ENCODE data around the gene KAZN. TPM values are rescaled to one million over a fixed set of nuclear protein-coding genes. Genes with fewer than 3 reads are reported as not detected.

The KAZN gene
- total and polyA plus RNA-seq, 4 experiments from 2014 or later = 0.08 to 0.47 TPM; not detected in 2

DNA sequence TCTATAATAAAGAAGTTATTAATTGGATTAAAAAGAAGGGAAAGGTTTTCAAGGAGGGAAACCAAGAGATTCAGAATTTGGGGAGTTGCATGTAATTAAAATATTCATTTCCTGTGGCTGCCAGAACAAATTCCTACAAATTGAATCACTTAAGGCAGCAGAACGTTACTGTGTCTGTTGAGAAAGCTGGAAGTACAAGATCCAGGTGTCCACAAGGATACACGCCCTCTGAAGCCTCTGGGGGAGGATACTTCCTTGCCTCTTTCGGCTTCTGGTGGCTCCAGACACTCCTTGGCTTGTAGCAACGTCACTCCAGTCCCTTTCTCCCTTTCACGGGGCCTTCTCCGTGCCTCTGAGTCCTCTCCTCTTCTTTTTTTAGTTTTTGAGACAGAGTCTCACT is 67.9 kb downstream of the KAZN start:
- Histone ChIP-seq H3K9me3 (ENCODE audit: control insufficient read depth in 1 of 2, low read length in 2 of 2) (no peaks in the 10 kb centered on the region), H3K4me3 (ENCODE audit: low read length in 2 of 2) (no peak overlapping the region), H3K27me3 (ENCODE audit: insufficient read depth, low read length) (no peaks in the 10 kb centered on the region), H3K27ac (ENCODE audit: low read depth, low read length) (no peak overlapping the region), H3K36me3 (ENCODE audit: insufficient read depth, low read length) (no peaks in the 10 kb centered on the region), H3K4me1 (ENCODE audit: insufficient read depth, low read length) (no peaks in the 10 kb centered on the region)
- H3K36me3 Mint-ChIP-seq = no peaks in the 10 kb centered on the region
- no peak for DNase-seq
- H3K4me1 Mint-ChIP-seq = no peaks in the 10 kb centered on the region
- CTCF ChIA-PET (ENCODE audit: partially characterized antibody) = no interaction called here
- no peak overlapping the region for H3K4me3 Mint-ChIP-seq
- H3K9me3 Mint-ChIP-seq = peaks cover 0 to 8% (median 0%) of the 10 kb centered on the region in 8 donors
- no peak overlapping the region for H3K27ac Mint-ChIP-seq
- POLR2A ChIA-PET (ENCODE audit: partially characterized antibody) = no interaction called here
- peaks cover 0 to 2% of the 10 kb centered on the region in 2 donors for H3K27me3 Mint-ChIP-seq
- intact Hi-C loops (cut with micrococcal nuclease) = no loop called here

DNA sequence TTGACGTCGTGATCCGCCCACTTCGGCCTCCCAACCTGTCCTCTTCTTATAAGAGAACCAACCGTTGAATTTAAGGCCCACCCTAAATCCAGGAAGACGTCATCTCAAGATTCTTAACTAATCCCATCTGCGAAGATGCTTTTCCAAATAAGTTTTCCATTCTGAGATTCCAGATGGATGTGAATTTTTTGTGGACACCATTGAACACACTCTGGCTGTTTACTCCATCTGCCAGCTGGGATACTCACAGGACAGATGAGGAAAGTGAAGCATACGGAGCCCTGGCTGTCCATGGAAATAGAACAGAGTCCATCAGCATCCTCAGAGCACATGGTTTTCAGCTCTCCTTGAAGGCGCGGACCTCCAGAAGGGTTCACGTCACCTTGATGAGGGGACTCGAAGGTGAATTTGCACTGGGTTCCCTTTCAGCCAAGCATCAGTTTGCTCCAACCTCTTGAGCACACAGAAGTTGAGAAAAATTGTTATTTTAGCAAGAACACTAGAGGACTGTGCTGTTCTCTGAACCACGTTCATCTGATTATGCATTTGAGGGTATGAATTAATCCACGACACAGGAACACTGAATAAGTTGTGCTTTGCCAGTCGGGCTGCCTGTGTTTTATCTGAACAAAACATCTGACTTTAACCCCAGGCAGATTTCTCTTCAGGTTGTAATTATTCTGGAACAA is 68.6 kb downstream of the KAZN start:
- Mint-ChIP-seq H3K4me3 (no peak overlapping the region), H3K36me3 (no peaks in the 10 kb centered on the region), H3K9me3 (peaks cover 0 to 8% (median 0%) of the 10 kb centered on the region in 8 donors), H3K4me1 (no peaks in the 10 kb centered on the region), H3K27me3 (peaks cover 0 to 2% of the 10 kb centered on the region in 2 donors), H3K27ac (no peak overlapping the region)
- Histone ChIP-seq H3K4me1 (ENCODE audit: insufficient read depth, low read length) (no peaks in the 10 kb centered on the region), H3K36me3 (ENCODE audit: insufficient read depth, low read length) (no peaks in the 10 kb centered on the region), H3K27ac (ENCODE audit: low read depth, low read length) (no peak overlapping the region), H3K9me3 (ENCODE audit: control insufficient read depth in 1 of 2, low read length in 2 of 2) (no peaks in the 10 kb centered on the region), H3K4me3 (ENCODE audit: low read length in 2 of 2) (no peak overlapping the region), H3K27me3 (ENCODE audit: insufficient read depth, low read length) (no peaks in the 10 kb centered on the region)
- intact Hi-C loops (cut with micrococcal nuclease) = no loop called here
- ChIA-PET CTCF (ENCODE audit: partially characterized antibody) (no interaction called here), POLR2A (ENCODE audit: partially characterized antibody) (no interaction called here)
- DNase-seq = no peak

DNA sequence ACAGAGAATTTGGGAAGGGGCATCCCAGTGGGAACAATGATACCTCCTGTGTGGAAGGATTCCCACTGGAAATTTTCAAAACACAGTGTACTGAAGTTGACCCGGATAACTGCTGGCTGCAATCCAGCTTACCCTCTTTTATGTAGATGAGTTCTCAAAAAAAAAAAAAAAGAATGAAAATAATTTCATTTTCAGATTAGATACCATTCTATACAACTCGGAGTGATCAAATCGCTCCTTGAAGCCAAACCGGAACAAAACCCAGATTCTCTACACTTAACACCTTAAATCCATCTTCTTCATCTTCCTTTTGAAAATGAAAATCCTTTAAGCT is 69.1 kb downstream of the KAZN start:
- ChIA-PET CTCF (ENCODE audit: partially characterized antibody) (no interaction called here), POLR2A (ENCODE audit: partially characterized antibody) (no interaction called here)
- Histone ChIP-seq H3K27me3 (ENCODE audit: insufficient read depth, low read length) (no peaks in the 10 kb centered on the region), H3K36me3 (ENCODE audit: insufficient read depth, low read length) (no peaks in the 10 kb centered on the region), H3K4me3 (ENCODE audit: low read length in 2 of 2) (no peak overlapping the region), H3K9me3 (ENCODE audit: control insufficient read depth in 1 of 2, low read length in 2 of 2) (no peaks in the 10 kb centered on the region), H3K4me1 (ENCODE audit: insufficient read depth, low read length) (no peaks in the 10 kb centered on the region), H3K27ac (ENCODE audit: low read depth, low read length) (no peak overlapping the region)
- H3K27ac Mint-ChIP-seq = no peak overlapping the region
- H3K9me3 Mint-ChIP-seq = peaks cover 0 to 6% (median 0%) of the 10 kb centered on the region in 8 donors
- no peak for DNase-seq
- H3K27me3 Mint-ChIP-seq = peaks cover 0 to 2% of the 10 kb centered on the region in 2 donors
- no peaks in the 10 kb centered on the region for H3K4me1 Mint-ChIP-seq
- intact Hi-C loops (cut with micrococcal nuclease) = no loop called here
- H3K4me3 Mint-ChIP-seq = no peak overlapping the region
- H3K36me3 Mint-ChIP-seq = no peaks in the 10 kb centered on the region

DNA sequence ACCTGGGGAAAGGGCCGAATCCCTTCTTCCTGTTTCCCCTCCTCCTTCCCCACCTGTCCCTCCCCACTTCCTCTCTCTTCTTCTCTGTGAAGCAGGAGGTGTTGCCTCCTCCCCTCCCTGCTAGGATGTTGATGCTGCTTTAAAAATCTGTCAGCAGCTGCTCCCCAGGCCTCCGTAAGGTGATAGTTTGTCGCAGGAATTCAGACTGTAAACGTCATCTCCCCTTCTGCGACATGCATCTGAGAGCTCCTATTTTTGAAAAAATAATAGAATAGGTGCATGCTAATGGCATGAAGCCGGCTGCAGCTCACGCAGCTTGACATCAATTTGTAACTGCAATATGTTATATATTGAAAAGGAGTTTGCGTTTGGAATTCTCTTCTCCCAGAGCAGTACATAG is 70.1 kb downstream of the KAZN start:
- ChIA-PET POLR2A (ENCODE audit: partially characterized antibody) (no interaction called here), CTCF (ENCODE audit: partially characterized antibody) (no interaction called here)
- H3K36me3 Mint-ChIP-seq = no peaks in the 10 kb centered on the region
- Histone ChIP-seq H3K4me1 (ENCODE audit: insufficient read depth, low read length) (no peaks in the 10 kb centered on the region), H3K27ac (ENCODE audit: low read depth, low read length) (no peak overlapping the region), H3K36me3 (ENCODE audit: insufficient read depth, low read length) (no peaks in the 10 kb centered on the region), H3K4me3 (ENCODE audit: low read length in 2 of 2) (no peak overlapping the region), H3K9me3 (ENCODE audit: control insufficient read depth in 1 of 2, low read length in 2 of 2) (no peaks in the 10 kb centered on the region), H3K27me3 (ENCODE audit: insufficient read depth, low read length) (no peaks in the 10 kb centered on the region)
- DNase-seq = no peak
- H3K4me3 Mint-ChIP-seq = no peak overlapping the region
- H3K27ac Mint-ChIP-seq = no peak overlapping the region
- H3K9me3 Mint-ChIP-seq = peaks cover 0 to 2% (median 0%) of the 10 kb centered on the region in 8 donors
- no peaks in the 10 kb centered on the region for H3K4me1 Mint-ChIP-seq
- intact Hi-C loops (cut with micrococcal nuclease) = no loop called here
- peaks cover 0 to 2% of the 10 kb centered on the region in 2 donors for H3K27me3 Mint-ChIP-seq

DNA sequence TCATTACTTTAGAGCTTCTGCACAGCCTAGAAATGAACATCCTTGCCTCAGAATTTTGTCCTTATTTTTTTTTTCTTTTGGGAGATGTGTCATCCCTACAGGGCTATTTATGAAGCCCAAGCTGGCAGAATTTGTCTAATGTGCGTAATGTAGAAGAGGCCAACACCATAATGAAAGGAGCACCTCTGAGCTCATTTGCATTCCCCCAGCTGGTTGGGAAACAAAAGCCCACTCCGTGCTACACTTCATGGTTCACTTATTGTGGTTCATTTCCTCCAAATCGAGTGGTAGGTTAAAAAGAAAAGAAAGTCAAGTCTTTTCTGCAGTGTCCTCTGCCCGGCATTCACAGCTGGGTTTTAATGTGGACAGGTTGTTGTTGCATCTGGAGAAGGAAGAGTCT is 73.5 kb downstream of the KAZN start:
- Mint-ChIP-seq H3K27ac (no peak overlapping the region), H3K4me3 (no peak overlapping the region), H3K27me3 (peaks cover 0 to 2% of the 10 kb centered on the region in 2 donors), H3K4me1 (no peaks in the 10 kb centered on the region), H3K36me3 (no peaks in the 10 kb centered on the region), H3K9me3 (peaks cover 0 to 6% (median 0%) of the 10 kb centered on the region in 8 donors)
- Histone ChIP-seq H3K4me1 (ENCODE audit: insufficient read depth, low read length) (no peaks in the 10 kb centered on the region), H3K4me3 (ENCODE audit: low read length in 2 of 2) (no peak overlapping the region), H3K27me3 (ENCODE audit: insufficient read depth, low read length) (no peaks in the 10 kb centered on the region), H3K9me3 (ENCODE audit: control insufficient read depth in 1 of 2, low read length in 2 of 2) (no peaks in the 10 kb centered on the region), H3K27ac (ENCODE audit: low read depth, low read length) (no peak overlapping the region), H3K36me3 (ENCODE audit: insufficient read depth, low read length) (no peaks in the 10 kb centered on the region)
- ChIA-PET CTCF (ENCODE audit: partially characterized antibody) (no interaction called here), POLR2A (ENCODE audit: partially characterized antibody) (no interaction called here)
- intact Hi-C loops (cut with micrococcal nuclease) = no loop called here
- DNase-seq = no peak

DNA sequence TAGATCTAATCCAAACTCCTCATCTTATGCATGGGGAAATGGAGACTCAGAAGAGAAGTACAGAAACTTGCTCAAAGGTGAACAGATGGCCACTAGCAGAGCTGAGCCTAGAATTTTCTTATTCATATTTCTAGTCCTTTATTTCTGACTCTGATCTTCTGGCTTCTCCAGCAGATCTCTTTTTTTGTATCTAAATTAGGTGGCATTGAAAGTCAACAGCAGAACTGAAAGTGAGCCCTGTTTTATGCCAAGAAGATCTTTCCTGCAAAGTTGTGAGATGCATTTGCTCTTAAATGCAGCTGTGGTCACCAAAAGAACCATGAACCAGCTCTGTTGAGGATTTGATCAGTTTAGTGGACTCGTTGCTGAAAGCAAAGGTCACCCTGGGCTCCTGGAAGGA is 75.5 kb downstream of the KAZN start:
- POLR2A ChIA-PET (ENCODE audit: partially characterized antibody) = no interaction called here

DNA sequence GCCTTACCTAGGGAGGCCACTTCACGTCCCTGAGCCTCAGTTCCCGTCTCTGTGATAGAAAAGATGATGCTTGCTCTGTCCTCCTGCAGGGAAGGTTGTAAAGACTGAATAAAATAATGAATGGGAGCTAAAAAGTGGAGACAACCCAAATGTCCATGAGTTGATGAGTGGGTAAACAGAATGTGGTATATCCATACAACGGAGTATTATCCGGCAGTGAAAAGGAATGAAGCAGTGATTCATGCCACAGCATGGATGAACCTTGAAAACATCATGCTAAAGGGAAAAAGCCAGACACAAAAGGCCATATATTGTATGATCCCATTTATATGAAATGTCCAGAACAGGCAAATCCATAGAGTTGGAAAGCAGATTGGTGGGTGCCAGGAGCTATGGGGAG is 77.9 kb downstream of the KAZN start:
- ChIA-PET CTCF (ENCODE audit: partially characterized antibody) (no interaction called here), POLR2A (ENCODE audit: partially characterized antibody) (no interaction called here)
- DNase-seq = no peak
- H3K4me3 Mint-ChIP-seq = peak overlapping the region in 1 of 8 donors; percentile 7
- peaks cover 0 to 7% (median 0%) of the 10 kb centered on the region in 8 donors for H3K9me3 Mint-ChIP-seq
- Histone ChIP-seq H3K27ac (ENCODE audit: low read depth, low read length) (no peak overlapping the region), H3K36me3 (ENCODE audit: insufficient read depth, low read length) (no peaks in the 10 kb centered on the region), H3K9me3 (ENCODE audit: control insufficient read depth in 1 of 2, low read length in 2 of 2) (no peaks in the 10 kb centered on the region), H3K4me1 (ENCODE audit: insufficient read depth, low read length) (no peaks in the 10 kb centered on the region), H3K27me3 (ENCODE audit: insufficient read depth, low read length) (no peaks in the 10 kb centered on the region), H3K4me3 (ENCODE audit: low read length in 2 of 2) (no peak overlapping the region)
- H3K4me1 Mint-ChIP-seq = no peaks in the 10 kb centered on the region
- peaks cover 0 to 2% of the 10 kb centered on the region in 2 donors for H3K27me3 Mint-ChIP-seq
- intact Hi-C loops (cut with micrococcal nuclease) = no loop called here
- H3K27ac Mint-ChIP-seq = no peak overlapping the region
- no peaks in the 10 kb centered on the region for H3K36me3 Mint-ChIP-seq

More for the DNA sequence above, 75.5 kb downstream of the KAZN start:
- Histone ChIP-seq H3K4me3 (ENCODE audit: low read length in 2 of 2) (no peak overlapping the region), H3K36me3 (ENCODE audit: insufficient read depth, low read length) (no peaks in the 10 kb centered on the region), H3K27me3 (ENCODE audit: insufficient read depth, low read length) (no peaks in the 10 kb centered on the region), H3K27ac (ENCODE audit: low read depth, low read length) (no peak overlapping the region), H3K9me3 (ENCODE audit: control insufficient read depth in 1 of 2, low read length in 2 of 2) (no peaks in the 10 kb centered on the region), H3K4me1 (ENCODE audit: insufficient read depth, low read length) (no peaks in the 10 kb centered on the region)
- Mint-ChIP-seq H3K27me3 (peaks cover 0 to 2% of the 10 kb centered on the region in 2 donors), H3K36me3 (no peaks in the 10 kb centered on the region), H3K4me1 (no peaks in the 10 kb centered on the region), H3K4me3 (no peak overlapping the region), H3K9me3 (peaks cover 0 to 7% (median 0%) of the 10 kb centered on the region in 8 donors), H3K27ac (no peak overlapping the region)
- intact Hi-C loops (cut with micrococcal nuclease) = no loop called here
- no peak for DNase-seq
- CTCF ChIA-PET (ENCODE audit: partially characterized antibody) = no interaction called here
